Measurements from ENCODE around the gene ARMC3.

The ARMC3 gene

DNA sequence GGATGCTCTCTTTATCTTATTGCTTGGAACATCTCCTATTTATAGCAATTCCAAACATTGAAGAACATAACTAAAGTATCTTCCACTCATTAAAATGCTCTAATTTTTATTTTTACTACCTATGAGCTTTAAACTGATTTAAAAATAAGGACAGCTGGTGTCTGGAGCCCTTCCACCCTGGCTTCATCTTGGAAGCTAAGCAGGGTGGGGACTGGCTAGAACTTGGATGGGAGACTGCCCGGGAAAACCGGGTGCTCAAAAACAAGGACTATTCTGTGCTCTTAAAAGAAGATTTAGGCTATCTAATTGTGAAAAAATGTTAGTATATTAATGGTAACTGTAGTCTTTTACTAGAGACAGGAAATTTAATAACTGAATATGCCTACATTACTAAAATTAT, 69.2 kb downstream of the ARMC3 start:
- no peak for DNase-seq

- DNase-seq: no peak
These were observed 70.2 kb downstream of the ARMC3 start for GRCh38 chr10:22998091-22998490.

DNA sequence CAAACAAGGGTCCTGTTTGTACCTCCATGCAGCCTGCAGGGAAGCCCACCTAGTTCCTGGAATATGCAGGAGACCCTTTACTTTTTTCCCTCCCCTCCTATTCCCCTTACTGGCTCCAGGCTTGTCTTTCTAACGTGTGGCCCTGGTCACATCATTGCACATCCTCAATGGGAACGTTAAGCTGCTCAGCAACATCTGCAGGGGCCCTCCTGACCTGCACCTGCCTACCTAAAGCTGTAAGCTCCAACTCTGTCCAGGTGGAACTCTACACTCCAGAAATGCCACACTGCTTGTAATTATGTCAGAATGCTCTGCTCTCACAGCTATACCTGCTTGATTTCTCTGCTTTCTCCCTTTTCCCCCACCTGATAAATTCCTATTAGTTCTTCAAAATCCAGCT, 72.1 kb downstream of the ARMC3 start:
- no peak for DNase-seq

GRCh38 chr10:23001901-23002516, 74.2 kb downstream of the ARMC3 start:
- no peak for DNase-seq

DNA sequence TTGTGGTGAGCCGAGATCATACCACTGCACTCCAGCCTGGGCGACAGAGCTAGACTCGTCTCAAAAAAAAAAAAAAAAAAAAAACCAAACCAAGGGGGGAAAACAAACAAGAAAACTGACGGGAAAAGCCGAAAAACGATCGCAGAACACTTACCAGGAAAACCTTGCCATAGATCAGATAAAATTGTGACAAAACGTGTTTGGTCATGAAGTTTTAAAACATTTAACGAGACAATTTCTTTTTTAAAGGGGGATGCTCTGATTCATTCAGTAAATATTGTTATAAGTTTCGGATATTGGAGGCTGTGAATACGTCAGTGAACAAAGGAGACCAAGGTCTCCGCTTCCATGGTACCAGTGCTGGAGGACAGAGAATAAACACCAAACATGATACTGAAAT, 77.3 kb downstream of the ARMC3 start:
- no peak for DNase-seq

DNA sequence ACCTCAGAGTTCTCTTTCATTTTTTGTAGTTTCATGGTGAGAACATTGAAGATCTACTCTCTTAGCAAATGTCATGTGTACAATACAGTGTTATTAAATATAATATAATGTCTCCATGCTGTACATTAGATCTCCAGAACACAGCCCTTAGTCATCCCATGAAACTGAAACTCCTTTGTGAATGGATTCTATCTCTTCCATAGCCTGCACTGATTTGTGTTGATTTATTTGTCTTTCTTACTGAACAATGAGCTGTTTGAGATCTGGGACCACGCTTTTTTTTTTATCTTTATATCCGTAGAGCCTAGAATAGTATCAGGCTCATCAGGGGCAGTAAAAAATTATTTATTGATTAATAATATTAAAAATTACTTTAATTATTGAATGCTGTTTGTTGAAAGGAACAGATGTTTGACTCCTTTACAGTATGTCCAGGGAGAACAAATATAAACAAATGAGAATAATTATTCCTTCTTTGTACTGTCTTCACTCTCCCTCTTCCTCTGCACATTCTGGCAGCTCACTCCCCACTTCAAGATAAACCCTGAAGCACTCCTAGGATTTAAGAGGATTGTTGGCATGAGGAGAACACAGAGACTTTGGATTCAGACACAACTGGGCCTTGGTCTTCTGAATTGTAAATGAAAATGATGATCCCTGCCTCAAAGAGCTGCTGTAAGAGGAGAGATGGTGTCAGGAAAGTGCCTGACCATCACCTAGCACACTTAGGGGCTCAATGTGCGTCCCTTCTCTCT, 85.9 kb downstream of the ARMC3 start:
- no peak for DNase-seq

GRCh38 chr10:23015021-23015707, 87.3 kb downstream of the ARMC3 start:
- no peak for DNase-seq

DNA sequence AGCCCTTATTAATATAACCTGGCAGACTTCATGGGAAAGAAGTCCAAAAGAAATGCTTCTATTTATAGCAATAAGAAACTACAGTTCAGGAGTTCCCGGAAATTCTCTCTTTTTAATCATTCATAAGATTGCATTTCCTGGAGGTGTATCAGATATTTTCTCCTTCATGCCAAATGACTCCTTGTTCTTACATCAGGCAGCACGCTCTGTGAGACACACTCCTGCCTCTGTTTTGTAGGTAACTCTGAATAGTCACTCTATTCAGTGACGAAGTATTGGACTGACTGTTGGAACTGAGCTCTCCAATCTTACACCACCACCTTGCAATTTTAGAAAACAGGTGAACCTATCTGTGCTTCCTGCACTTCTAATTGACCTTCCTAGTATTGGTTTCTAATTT, 88.8 kb downstream of the ARMC3 start:
- DNase-seq: no peak

DNA sequence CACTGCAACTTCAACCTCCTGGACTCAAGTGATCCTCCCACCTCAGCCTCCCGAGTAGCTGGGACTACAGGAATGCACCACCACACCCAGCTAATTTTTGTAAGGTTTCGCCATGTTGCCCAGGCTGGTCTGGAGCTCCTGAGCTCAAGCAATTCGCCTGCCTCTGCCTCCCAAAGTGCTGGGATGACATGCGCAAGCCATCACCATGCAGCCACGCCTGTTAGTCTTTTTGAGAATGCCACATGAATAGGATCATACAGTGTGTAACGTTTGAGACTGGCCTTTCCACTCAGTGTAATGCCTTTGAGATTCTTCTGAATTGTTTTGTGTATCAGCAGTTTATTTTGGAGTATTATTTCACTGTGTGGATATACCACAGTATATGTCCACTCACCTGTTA, 91.8 kb downstream of the ARMC3 start:
- no peak for DNase-seq

DNA sequence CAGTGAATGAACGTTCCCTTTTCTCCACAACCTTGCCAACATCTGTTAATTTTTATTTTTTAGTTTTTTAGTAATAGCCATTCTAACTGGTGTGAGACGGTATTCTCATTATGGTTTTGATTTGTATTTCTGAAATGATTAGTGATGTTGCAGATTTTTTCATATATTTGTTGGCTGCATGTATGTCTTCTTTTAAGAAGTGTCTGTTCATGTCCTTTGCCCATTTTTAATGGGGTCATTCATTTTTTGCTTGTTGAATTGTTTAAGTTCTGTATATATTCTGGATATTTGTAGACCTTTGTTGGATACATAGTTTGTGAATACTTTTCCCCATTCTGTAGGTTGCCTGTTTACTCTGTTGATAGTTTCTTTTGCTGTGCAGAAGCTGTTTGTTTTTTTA, 93.6 kb downstream of the ARMC3 start:
- DNase-seq: no peak

- DNase-seq: no peak
These were observed 96.1 kb downstream of the ARMC3 start for GRCh38 chr10:23024002-23024401.

DNA sequence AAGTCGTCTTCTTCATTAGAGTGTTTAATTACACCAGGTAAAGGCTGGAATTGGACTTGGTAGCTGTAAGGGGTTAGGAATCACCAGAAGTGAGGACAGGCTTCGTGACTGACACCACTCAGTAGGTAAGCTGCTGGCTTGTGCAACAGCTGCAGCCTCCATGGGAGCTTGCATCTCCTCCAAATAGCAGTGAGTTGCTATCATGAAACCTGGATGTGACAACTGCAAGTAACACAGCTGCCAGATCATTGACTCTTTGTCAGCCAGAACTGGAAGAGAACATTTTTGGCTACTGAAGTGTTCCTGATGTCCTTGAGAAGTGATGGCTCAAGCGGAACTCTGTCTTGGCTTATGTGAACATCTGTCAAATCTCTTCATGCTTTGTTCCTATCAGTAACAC, 103.5 kb downstream of the ARMC3 start:
- no peak for DNase-seq

GRCh38 chr10:23034790-23035189, 106.9 kb downstream of the ARMC3 start:
- DNase-seq: no peak

GRCh38 chr10:23035569-23035968, 107.7 kb downstream of the ARMC3 start:
- DNase-seq: no peak

DNA sequence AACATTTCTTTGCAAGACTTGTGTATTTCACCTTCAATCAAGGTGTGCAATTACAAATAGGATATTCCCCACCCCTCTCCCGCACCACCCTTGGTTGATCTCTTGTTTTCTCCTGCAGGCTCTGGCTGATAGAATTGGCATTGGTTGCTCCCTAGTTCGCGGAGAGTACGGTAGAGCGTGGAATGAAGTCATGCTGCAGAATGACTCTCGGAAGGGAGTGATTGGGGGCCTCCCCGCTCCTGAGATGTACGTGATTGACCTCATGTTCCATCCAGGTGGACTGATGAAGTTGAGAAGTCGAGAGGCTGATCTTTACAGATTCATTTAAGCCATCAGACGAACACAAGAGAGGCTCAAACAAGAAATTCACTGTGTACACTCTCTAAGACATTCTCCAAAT, 109.3 kb downstream of the ARMC3 start:
- no peak for DNase-seq

DNA sequence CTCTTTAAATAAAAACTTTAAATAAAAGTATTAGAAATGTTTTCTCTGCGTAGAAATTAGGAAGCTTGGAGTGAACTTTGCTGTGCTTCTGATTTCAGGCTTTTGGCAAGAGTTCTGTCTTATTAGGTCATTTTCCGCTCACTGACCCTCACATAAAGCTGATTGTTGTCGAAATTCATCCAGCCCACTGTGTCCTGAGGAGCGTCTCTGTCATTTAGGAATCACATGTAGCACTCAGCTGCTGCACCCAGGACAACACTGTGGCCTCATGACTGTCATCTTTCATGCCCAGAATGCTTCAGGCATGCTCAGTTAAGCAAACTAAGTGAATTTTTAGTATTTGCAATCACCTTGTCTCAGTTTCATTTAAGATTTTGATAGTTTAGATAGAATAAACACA, 109.7 kb downstream of the ARMC3 start:
- DNase-seq: no peak

- no peak for DNase-seq
These were observed 110.3 kb downstream of the ARMC3 start for GRCh38 chr10:23038172-23038571.

- DNase-seq: no peak
These were observed 112.1 kb downstream of the ARMC3 start for GRCh38 chr10:23040002-23040401.

DNA sequence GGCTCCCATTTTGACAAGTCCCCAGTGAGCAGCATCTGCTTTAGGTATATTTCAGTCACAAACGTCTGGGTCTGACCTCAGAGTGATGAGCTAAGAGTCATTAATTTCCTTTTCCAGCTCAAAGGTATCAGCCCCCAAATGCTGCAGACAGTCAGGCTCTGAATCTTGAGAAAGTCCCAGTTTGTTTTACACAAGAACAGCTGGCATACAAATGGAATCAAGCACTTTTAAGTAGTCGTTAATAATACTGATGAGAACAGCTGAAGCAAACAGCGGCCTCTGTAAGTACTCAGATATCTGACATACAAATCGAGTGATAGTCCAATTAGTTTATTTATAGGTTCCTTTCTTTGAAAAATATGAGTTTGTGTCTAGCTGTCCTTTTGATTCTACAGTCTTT, 118.2 kb downstream of the ARMC3 start:
- no peak for DNase-seq

DNA sequence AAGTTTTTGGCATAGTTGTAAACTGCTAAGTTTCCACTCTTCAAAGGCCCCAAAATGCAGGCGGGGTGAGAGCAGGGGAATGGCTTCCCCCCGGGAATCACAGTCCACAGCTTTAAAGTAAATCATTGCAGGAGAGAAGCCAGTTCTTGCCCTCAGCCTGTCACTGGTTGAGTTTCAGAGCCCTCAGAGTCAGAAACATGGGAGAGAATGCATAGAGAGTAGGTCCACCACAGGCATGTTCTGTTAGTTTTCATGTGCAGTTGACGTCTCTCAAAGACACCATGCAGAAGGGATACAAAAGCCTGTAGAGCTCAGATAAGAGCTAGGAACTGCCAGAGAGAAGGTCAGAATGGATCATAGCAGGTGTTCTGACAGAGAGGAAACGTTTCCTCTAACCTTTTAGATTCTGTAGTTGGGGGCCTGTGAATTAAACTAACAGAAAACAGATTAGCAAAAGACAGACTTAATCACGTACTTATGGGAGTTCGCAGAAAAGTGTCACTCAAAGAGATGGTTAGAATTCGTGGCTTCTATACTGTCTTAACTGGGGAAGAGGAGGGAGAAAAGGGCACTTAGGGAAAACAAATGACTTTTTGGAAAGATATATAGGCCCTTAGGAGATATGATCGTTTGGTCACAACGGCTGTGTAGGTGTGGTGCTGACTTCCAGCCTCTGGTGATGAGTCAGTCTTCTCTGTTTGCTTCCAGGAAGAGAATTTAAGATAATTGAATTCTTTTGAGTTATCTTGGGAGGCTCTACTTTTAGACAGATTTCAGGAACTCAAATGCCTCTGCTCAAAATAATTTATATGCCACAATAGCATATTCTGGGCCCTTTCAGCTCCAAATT, 119.6 kb downstream of the ARMC3 start:
- no peak for DNase-seq

GRCh38 chr10:23048191-23048590, 120.3 kb downstream of the ARMC3 start:
- DNase-seq: no peak

DNA sequence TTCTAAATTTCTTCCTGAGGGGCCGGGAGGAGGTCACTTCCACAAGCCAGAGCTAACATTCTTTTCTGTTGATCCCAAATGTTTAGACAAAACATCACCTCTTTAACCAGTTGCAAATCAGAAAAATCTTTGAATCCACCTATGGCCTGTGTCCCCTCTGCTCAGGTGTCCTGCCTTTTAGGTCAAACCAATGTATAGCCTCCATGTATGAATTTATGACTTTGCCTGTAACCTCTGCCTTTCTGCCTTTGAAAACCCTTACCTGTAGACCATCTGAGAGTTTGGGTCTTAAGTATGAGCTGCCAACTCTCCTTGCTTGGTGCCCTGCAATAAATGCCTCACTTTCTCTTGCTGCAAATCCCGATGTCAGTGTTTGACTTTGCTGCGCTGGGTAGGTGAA, 123.4 kb downstream of the ARMC3 start:
- no peak for DNase-seq

- DNase-seq: no peak
These were observed 124.0 kb downstream of the ARMC3 start for GRCh38 chr10:23051855-23052331.

All from cortex of kidney (tissue), 1 donor.